K562 (cell line): ENCODE results near the gene PI4KA. TPM values are rescaled to one million over a fixed set of nuclear protein-coding genes. Genes with fewer than 3 reads are reported as not detected.

Experiments
- MGA ChIP-seq: fragments of 450-650 bp; IDR thresholded peaks from 2 replicates; pipeline ENCODE4 v1.6.1; 2016; ENCODE audit warnings: mild to moderate bottlenecking, moderate library complexity
- USF1 ChIP-seq: sonication (generic); formaldehyde crosslinking; IDR thresholded peaks from 2 replicates; pipeline ENCODE4 v1.9.0; 2022; ENCODE audit warnings: mild to moderate bottlenecking, missing genetic modification reagents
- ZNF146 ChIP-seq: IDR thresholded peaks from one replicate; pipeline ENCODE4 v1.6.1; 2018; ENCODE audit warnings: missing compliant biosample characterization; ENCODE audit not compliant: unreplicated experiment
- polyA plus RNA-seq, 8 experiments: library from polyadenylated mRNA; depleted of rRNA in 4 of 8; stranded (reverse) in 5 of 8; unstranded in 3 of 8; fragments of >200 nt; fragmentation: Nextera tagmentation in 2 of 8; fragmentation: Illumina TruSeq in 1 of 8; extraction: Ambion mirVana in 2 of 8; extraction: Trizol in 1 of 8; gene quantifications; 2 replicates each; pipeline versions ENCODE4 v1.2.1 to v1.2.3, GENCODE V29; 2011 to 2014; ENCODE audit warnings: inconsistent platforms in 1 of 8, missing spikeins in 1 of 8
- total RNA-seq, 7 experiments: library from RNA; depleted of rRNA in 6 of 7; stranded (reverse); fragments of >200 nt in 6 of 7; fragmentation: Illumina TruSeq in 2 of 7; extraction: Trizol in 2 of 7; gene quantifications; 2 replicates each; pipeline versions ENCODE4 v1.2.1 to v1.2.3, GENCODE V29; 2011 to 2021; ENCODE audit warnings: low replicate concordance in 1 of 7

Gene PI4KA
- total and polyA plus RNA-seq, 9 of the 15 experiments (the other 6 are each of a cell fraction or from before 2014, with no cell fraction given) = 7.3 to 187 (median 84.7) TPM

- peak; percentile 34; the same call in 1 of the 2 replicates for TF ChIP-seq MGA
- peak; percentile 78 for TF ChIP-seq USF1 (CRISPR knock-in tag)
- peak; percentile 67 for TF ChIP-seq ZNF146 (CRISPR knock-in tag)
- TF ChIP-seq, all 486 proteins: peak for 12; not testable (repeated sequence) for 474
Measured at GRCh38 chr22:20678792-20679435, 179.7 kb downstream of the PI4KA start (continued).
